Neural cell (in vitro differentiated cells): ENCODE data around the gene ASH1L. TPM values are rescaled to one million over a fixed set of nuclear protein-coding genes. Genes with fewer than 3 reads are reported as not detected.
"Not testable (repeated sequence)": the region's sequence is repeated elsewhere in the genome, so short reads cannot be mapped to it uniquely, and the experiment has no call there.

ENCODE experiments used
- H2AFZ ChIP-seq: fragments of 200-600, 300-800 bp; sonication (generic), shearing (Covaris generic); 2 replicates; pipeline ENCODE4 v1.6.0; 2014; ENCODE audit warnings: low read depth, mild to moderate bottlenecking, antibody characterized with exemption, low read length, moderate library complexity
- H3F3A ChIP-seq: fragments of 200-600 bp; shearing (Covaris generic); 2 replicates; pipeline ENCODE4 v1.6.1; 2016; ENCODE audit warnings: mild to moderate bottlenecking, moderate library complexity, mixed read lengths, antibody characterized with exemption, low read length; ENCODE audit not compliant: insufficient read depth, poor library complexity, severe bottlenecking
- H3K27ac ChIP-seq: fragments of 200-600, 300-800 bp; sonication (generic), shearing (Covaris generic); 2 replicates; pipeline ENCODE4 v1.5.1; 2014; ENCODE audit warnings: mild to moderate bottlenecking, low read length, moderate library complexity
- H3K27me3 ChIP-seq: fragments of 300-800, 200-600 bp; sonication (generic), shearing (Covaris generic); 2 replicates; pipeline ENCODE4 v1.6.0; 2014; ENCODE audit warnings: mild to moderate bottlenecking, low read depth, low read length, moderate library complexity; ENCODE audit not compliant: insufficient read depth
- H3K36me3 ChIP-seq: fragments of 300-800, 200-600 bp; sonication (generic), shearing (Covaris generic); 2 replicates; pipeline ENCODE4 v1.5.1; 2014; ENCODE audit warnings: mild to moderate bottlenecking, antibody characterized with exemption, low read length, moderate library complexity; ENCODE audit not compliant: insufficient read depth
- H3K4me2 ChIP-seq: fragments of 300-800, 200-600 bp; sonication (generic), shearing (Covaris generic); 2 replicates; pipeline ENCODE4 v1.6.0; 2014; ENCODE audit warnings: mild to moderate bottlenecking, low read length
- H3K4me3 ChIP-seq: fragments of 300-800, 200-600 bp; sonication (generic), shearing (Covaris generic); 2 replicates; pipeline ENCODE4 v1.5.1; 2014; ENCODE audit warnings: mild to moderate bottlenecking, low read length, moderate library complexity
- H3K79me2 ChIP-seq: fragments of 200-600 bp; shearing (Covaris generic); replicated peaks from 2 replicates; pipeline ENCODE4 v1.6.0; 2014; ENCODE audit warnings: mild to moderate bottlenecking, low read length, moderate library complexity; ENCODE audit not compliant: insufficient read depth
- H3K9ac ChIP-seq: fragments of 300-800, 200-600 bp; sonication (generic), shearing (Covaris generic); 2 replicates; pipeline ENCODE4 v1.6.1; 2016; ENCODE audit warnings: mild to moderate bottlenecking, low read length, mixed read lengths
- H3K9me2 ChIP-seq: fragments of 200-600 bp; shearing (Covaris generic); 2 replicates; pipeline ENCODE4 v1.6.1; 2016; ENCODE audit warnings: mild to moderate bottlenecking, low read length, mixed read lengths; ENCODE audit not compliant: insufficient read depth
- H3K9me3 ChIP-seq: fragments of 200-600, 300-800 bp; sonication (generic), shearing (Covaris generic); 2 replicates; pipeline ENCODE4 v1.6.1; 2016; ENCODE audit warnings: mild to moderate bottlenecking, mixed run types, low read length, moderate library complexity, mixed read lengths
- H4K20me1 ChIP-seq: fragments of 200-600 bp; shearing (Covaris generic); 2 replicates; pipeline ENCODE4 v1.6.1; 2016; ENCODE audit warnings: mild to moderate bottlenecking, mixed run types; ENCODE audit not compliant: insufficient read depth
- EP300 ChIP-seq: fragments of 450-650 bp; conservative IDR thresholded peaks from 2 replicates; pipeline ENCODE4 v1.6.1; 2014; ENCODE audit warnings: antibody characterized with exemption, mild to moderate bottlenecking, moderate library complexity; ENCODE audit not compliant: poor library complexity, severe bottlenecking
- EZH2 ChIP-seq: fragments of 200-600, 300-800 bp; shearing (Covaris generic), sonication (generic); IDR thresholded peaks from 2 replicates; pipeline ENCODE4 v1.6.1; 2014; ENCODE audit warnings: antibody characterized with exemption, low read length, borderline replicate concordance, mild to moderate bottlenecking; ENCODE audit not compliant: insufficient read depth, poor library complexity, severe bottlenecking
- MXI1 ChIP-seq: fragments of 450-650 bp; conservative IDR thresholded peaks from 2 replicates; pipeline ENCODE4 v1.6.1; 2014; ENCODE audit warnings: antibody characterized with exemption, mild to moderate bottlenecking; ENCODE audit not compliant: poor library complexity, severe bottlenecking
- POLR2AphosphoS5 ChIP-seq: IDR thresholded peaks from 2 replicates; pipeline ENCODE4 v1.6.1; 2012
- RAD21 ChIP-seq: fragments of 450-650 bp; conservative IDR thresholded peaks from 2 replicates; pipeline ENCODE4 v1.6.1; 2014; ENCODE audit warnings: antibody characterized with exemption, mild to moderate bottlenecking, moderate library complexity
- REST ChIP-seq: IDR thresholded peaks from 2 replicates; pipeline ENCODE4 v1.6.1; 2012; ENCODE audit warnings: borderline replicate concordance
- SMC3 ChIP-seq: fragments of 450-650 bp; conservative IDR thresholded peaks from 2 replicates; pipeline ENCODE4 v1.6.1; 2014; ENCODE audit warnings: antibody characterized with exemption, mild to moderate bottlenecking, moderate library complexity; ENCODE audit not compliant: poor library complexity
- TAF1 ChIP-seq: IDR thresholded peaks from 2 replicates; pipeline ENCODE4 v1.6.1; 2012; ENCODE audit warnings: low read depth
- polyA plus RNA-seq: library from polyadenylated mRNA; depleted of rRNA; stranded (reverse); fragments of >200 nt; gene quantifications from 2 replicates; pipeline ENCODE4 v1.2.3, GENCODE V29; 2014
- TF ChIP-seq, protein P1 (sequence below): fragments of 450-650 bp; IDR thresholded peaks from 2 replicates; pipeline ENCODE4 v1.5.1; 2014; ENCODE audit warnings: antibody characterized with exemption, mild to moderate bottlenecking, moderate library complexity; ENCODE audit not compliant: poor library complexity, severe bottlenecking

ASH1L gene
- polyA plus RNA-seq, 1 donor from 2014 or later = 16.2 TPM

- TF ChIP-seq TAF1 = no peak
- TF ChIP-seq EP300 = no peak
- TF ChIP-seq EZH2 = no peak
- no peak for TF ChIP-seq SMC3
- TF ChIP-seq, protein P1, sequence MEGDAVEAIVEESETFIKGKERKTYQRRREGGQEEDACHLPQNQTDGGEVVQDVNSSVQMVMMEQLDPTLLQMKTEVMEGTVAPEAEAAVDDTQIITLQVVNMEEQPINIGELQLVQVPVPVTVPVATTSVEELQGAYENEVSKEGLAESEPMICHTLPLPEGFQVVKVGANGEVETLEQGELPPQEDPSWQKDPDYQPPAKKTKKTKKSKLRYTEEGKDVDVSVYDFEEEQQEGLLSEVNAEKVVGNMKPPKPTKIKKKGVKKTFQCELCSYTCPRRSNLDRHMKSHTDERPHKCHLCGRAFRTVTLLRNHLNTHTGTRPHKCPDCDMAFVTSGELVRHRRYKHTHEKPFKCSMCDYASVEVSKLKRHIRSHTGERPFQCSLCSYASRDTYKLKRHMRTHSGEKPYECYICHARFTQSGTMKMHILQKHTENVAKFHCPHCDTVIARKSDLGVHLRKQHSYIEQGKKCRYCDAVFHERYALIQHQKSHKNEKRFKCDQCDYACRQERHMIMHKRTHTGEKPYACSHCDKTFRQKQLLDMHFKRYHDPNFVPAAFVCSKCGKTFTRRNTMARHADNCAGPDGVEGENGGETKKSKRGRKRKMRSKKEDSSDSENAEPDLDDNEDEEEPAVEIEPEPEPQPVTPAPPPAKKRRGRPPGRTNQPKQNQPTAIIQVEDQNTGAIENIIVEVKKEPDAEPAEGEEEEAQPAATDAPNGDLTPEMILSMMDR = no peak
- TF ChIP-seq MXI1 = no peak
- TF ChIP-seq POLR2AphosphoS5 = no peak
- no peak for TF ChIP-seq REST
- no peak for TF ChIP-seq RAD21
Measured at GRCh38 chr1:155509064-155509463, 53.5 kb downstream of the ASH1L start.

GRCh38 chr1:155507945-155508344 lies 54.7 kb downstream of the ASH1L start:
- no peaks in the 10 kb centered on the region for H4K20me1 ChIP-seq
- no peaks in the 10 kb centered on the region for H3K36me3 ChIP-seq
- no peaks in the 10 kb centered on the region for H3F3A ChIP-seq
- H3K79me2 ChIP-seq = peaks cover 40% of the 10 kb centered on the region
- H3K9me3 ChIP-seq = no peaks in the 10 kb centered on the region
- H3K9ac ChIP-seq = no peak overlapping the region
- no peaks in the 10 kb centered on the region for H3K27me3 ChIP-seq
- TF ChIP-seq, protein P1 = no peak
- TF ChIP-seq SMC3 (no peak), TAF1 (no peak)
- no peak overlapping the region for H3K4me2 ChIP-seq
- H3K27ac ChIP-seq = no peak overlapping the region
- no peak overlapping the region for H3K4me3 ChIP-seq
- no peaks in the 10 kb centered on the region for H3K9me2 ChIP-seq
- H2AFZ ChIP-seq = no peak overlapping the region

More at GRCh38 chr1:155509064-155509463, 53.5 kb downstream of the ASH1L start:
- no peaks in the 10 kb centered on the region for H3F3A ChIP-seq
- H3K9me3 ChIP-seq = no peaks in the 10 kb centered on the region
- H3K79me2 ChIP-seq = peaks cover 42% of the 10 kb centered on the region
- no peaks in the 10 kb centered on the region for H3K9me2 ChIP-seq
- no peak overlapping the region for H3K4me2 ChIP-seq
- no peaks in the 10 kb centered on the region for H3K36me3 ChIP-seq
- H3K27me3 ChIP-seq = no peaks in the 10 kb centered on the region
- no peaks in the 10 kb centered on the region for H4K20me1 ChIP-seq
- H3K27ac ChIP-seq = no peak overlapping the region
- H3K9ac ChIP-seq = no peak overlapping the region
- no peak overlapping the region for H3K4me3 ChIP-seq
- H2AFZ ChIP-seq = no peak overlapping the region

DNA sequence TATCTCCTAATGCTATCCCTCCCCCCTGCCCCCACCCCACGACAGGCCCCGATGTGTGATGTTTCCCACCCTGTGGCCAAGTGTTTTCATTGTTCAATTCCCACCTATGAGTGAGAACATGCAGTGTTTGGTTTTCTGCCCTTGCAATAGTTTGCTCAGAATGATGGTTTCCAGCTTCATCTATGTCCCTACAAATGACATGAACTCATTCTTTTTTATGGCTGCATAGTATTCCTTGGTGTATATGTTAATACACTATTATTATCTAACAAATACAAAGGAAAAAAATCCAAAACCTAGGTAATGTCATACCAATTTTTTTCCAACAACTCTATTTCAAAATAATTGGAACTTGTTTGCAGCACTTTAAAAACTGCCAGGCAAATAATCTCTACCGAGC lies 56.6 kb downstream of the ASH1L start:
- peaks cover 41% of the 10 kb centered on the region for H3K79me2 ChIP-seq
- not testable (repeated sequence) for H4K20me1 ChIP-seq, H3K9ac ChIP-seq, H3K27ac ChIP-seq, H3K4me2 ChIP-seq, H3K9me3 ChIP-seq, H3F3A ChIP-seq, H3K9me2 ChIP-seq, H2AFZ ChIP-seq, H3K4me3 ChIP-seq, H3K36me3 ChIP-seq, H3K27me3 ChIP-seq
